Small intestine (tissue), 7 donors: ENCODE data around the gene TIAL1. TPM values are rescaled to one million over a fixed set of nuclear protein-coding genes. Genes with fewer than 3 reads are reported as not detected.

Experiments used
- DNase-seq, 2 donors: peaks; one replicate each; pipeline versions ENCODE4 v3.0.0 to v3.0.0-alpha.2; 2013
- FAIRE-seq: peaks from 2 replicates; lab custom pipeline; 2012; peaks lifted over from hg19 to GRCh38; lab: Jason Lieb, UNC
- H3K27ac ChIP-seq, 3 donors: one replicate each; pipeline ENCODE4 v1.5.1; 2013; ENCODE audit warnings: low read length in 2 of 3, mild to moderate bottlenecking in 2 of 3, control low read depth in 1 of 3, inconsistent platforms in 1 of 3, low read depth in 1 of 3, moderate library complexity in 1 of 3
- H3K27me3 ChIP-seq, 3 donors: one replicate each; pipeline ENCODE4 v1.6.1; 2013; ENCODE audit warnings: low read length in 3 of 3, inconsistent platforms in 1 of 3; ENCODE audit not compliant: control insufficient read depth in 3 of 3, insufficient read depth in 3 of 3
- H3K36me3 ChIP-seq, 3 donors: one replicate each; pipeline ENCODE4 v1.6.1; 2013; ENCODE audit warnings: low read length in 3 of 3, inconsistent platforms in 1 of 3, low read depth in 1 of 3, mild to moderate bottlenecking in 1 of 3, moderate library complexity in 1 of 3; ENCODE audit not compliant: control insufficient read depth in 3 of 3, insufficient read depth in 2 of 3
- H3K4me1 ChIP-seq, 3 donors: one replicate each; pipeline ENCODE4 v1.6.1; 2013; ENCODE audit warnings: low read length in 2 of 3, inconsistent platforms in 1 of 3, low read depth in 1 of 3, mild to moderate bottlenecking in 1 of 3, moderate library complexity in 1 of 3; ENCODE audit not compliant: control insufficient read depth in 3 of 3, insufficient read depth in 2 of 3
- H3K4me3 ChIP-seq, 3 donors: one replicate each; pipeline ENCODE4 v1.5.1; 2013; ENCODE audit warnings: low read length in 3 of 3, control low read depth in 1 of 3, inconsistent platforms in 1 of 3, low read depth in 1 of 3, mild to moderate bottlenecking in 1 of 3, moderate library complexity in 1 of 3
- H3K9me3 ChIP-seq, 2 donors: one replicate each; pipeline ENCODE4 v1.6.1; 2013; ENCODE audit warnings: low read depth in 1 of 2, low read length in 1 of 2; ENCODE audit not compliant: control insufficient read depth in 2 of 2, insufficient read depth in 1 of 2
- WGBS, 3 donors: extraction: QIAGEN DNeasy Blood & Tissue Kit; methylation state at CpG; one replicate each; pipeline ENCODE4 v1.1.7; 2013; 5-methylcytosine and 5-hydroxymethylcytosine counted together
- polyA plus RNA-seq, 4 donors: library from polyadenylated mRNA; stranded (reverse) in 3 of 4; unstranded in 1 of 4; fragments of 200-250 nt in 3 of 4; fragments of 120-200 nt in 1 of 4; gene quantifications; one replicate each; pipeline versions ENCODE4 v1.2.1 to v1.2.3, GENCODE V29; 2013
- donor health status: healthy with polysubstance abuse.
- donor health status: control.
- donor health status: control.
- donor health status: Bipolar disorder and iron deficiency.
- donor health status: healthy.

The TIAL1 gene
- polyA plus RNA-seq, 4 donors: 43.8 to 109 (median 50.9) TPM

GRCh38 chr10:119608316-119609155 is 11.8 kb upstream of the TIAL1 start:
- no peak overlapping the region for H3K4me3 ChIP-seq
- H3K9me3 ChIP-seq: peaks cover 0 to 3% of the 10 kb centered on the region in 2 donors
- 19 to 27% (median 20%) methylated on average over 14 to 15 of the region's 15 CpGs for WGBS, 3 donors
- H3K4me1 ChIP-seq: no peaks in the 10 kb centered on the region
- no peak for FAIRE-seq
- peak; percentile 55 to 60 for DNase-seq
- H3K27ac ChIP-seq: no peak overlapping the region
- H3K27me3 ChIP-seq: no peaks in the 10 kb centered on the region
- H3K36me3 ChIP-seq: no peaks in the 10 kb centered on the region

GRCh38 chr10:119604468-119604867 is 7.7 kb upstream of the TIAL1 start:
- no peak for DNase-seq
- Histone ChIP-seq H3K27me3 (no peaks in the 10 kb centered on the region), H3K4me1 (no peaks in the 10 kb centered on the region), H3K4me3 (no peak overlapping the region), H3K36me3 (no peaks in the 10 kb centered on the region), H3K27ac (no peak overlapping the region), H3K9me3 (no peaks in the 10 kb centered on the region)
- no peak for FAIRE-seq

GRCh38 chr10:119602241-119603095 is 5.7 kb upstream of the TIAL1 start:
- 56 to 76% (median 67%) methylated on average over 2 of the region's 2 CpGs for WGBS, 3 donors
- no peaks in the 10 kb centered on the region for H3K9me3 ChIP-seq
- no peak overlapping the region for H3K4me3 ChIP-seq
- DNase-seq (peak in 1 of 2 donors; percentile 57), FAIRE-seq (no peak)
- H3K27me3 ChIP-seq: no peaks in the 10 kb centered on the region
- no peaks in the 10 kb centered on the region for H3K36me3 ChIP-seq
- peaks cover 0 to 2% (median 0%) of the 10 kb centered on the region in 3 donors for H3K4me1 ChIP-seq
- no peak overlapping the region for H3K27ac ChIP-seq

- Histone ChIP-seq H3K9me3 (no peaks in the 10 kb centered on the region), H3K36me3 (peaks cover 0 to 4% (median 0%) of the 10 kb centered on the region in 3 donors), H3K27ac (no peak overlapping the region), H3K4me3 (no peak overlapping the region), H3K27me3 (no peaks in the 10 kb centered on the region), H3K4me1 (peaks cover 2 to 16% (median 7%) of the 10 kb centered on the region in 3 donors)
- DNase-seq (no peak), FAIRE-seq (no peak)
- WGBS, 3 donors: 97 to 98% (median 97%) methylated on average over 7 of the region's 7 CpGs
These were observed 1.6 kb upstream of the TIAL1 start for GRCh38 chr10:119598397-119598796.

GRCh38 chr10:119597405-119598186 is 832 bp upstream of the TIAL1 start:
- 42 to 46% (median 43%) methylated on average over 21 of the region's 21 CpGs for WGBS, 3 donors
- Histone ChIP-seq H3K4me3 (peak overlapping the region; percentile 38 to 97 (median 65)), H3K36me3 (peaks cover 0 to 4% (median 0%) of the 10 kb centered on the region in 3 donors), H3K27me3 (no peaks in the 10 kb centered on the region), H3K27ac (peak overlapping the region in 2 of 3 donors; percentile 93 to 99), H3K4me1 (peaks cover 2 to 16% (median 7%) of the 10 kb centered on the region in 3 donors), H3K9me3 (no peaks in the 10 kb centered on the region)
- FAIRE-seq (no peak), DNase-seq (no peak)

GRCh38 chr10:119595676-119596515 is 868 bp downstream of the TIAL1 start:
- Histone ChIP-seq H3K4me3 (peak overlapping the region; percentile 65 to 99 (median 97)), H3K36me3 (peaks cover 0 to 4% (median 2%) of the 10 kb centered on the region in 3 donors), H3K9me3 (no peaks in the 10 kb centered on the region), H3K4me1 (peaks cover 2 to 18% (median 7%) of the 10 kb centered on the region in 3 donors), H3K27me3 (no peaks in the 10 kb centered on the region), H3K27ac (peak overlapping the region; percentile 93 to 99 (median 96))
- 0% methylated on average over 31 to 50 of the region's 50 CpGs for WGBS, 3 donors
- FAIRE-seq (no peak), DNase-seq (peak; percentile 35 to 62)

GRCh38 chr10:119595134-119595675 is 1.6 kb downstream of the TIAL1 start:
- Histone ChIP-seq H3K27ac (peak overlapping the region in 2 of 3 donors; percentile 32 to 93), H3K4me3 (peak overlapping the region; percentile 65 to 99 (median 97)), H3K9me3 (no peaks in the 10 kb centered on the region), H3K27me3 (no peaks in the 10 kb centered on the region), H3K4me1 (peaks cover 2 to 18% (median 7%) of the 10 kb centered on the region in 3 donors), H3K36me3 (peaks cover 0 to 5% (median 2%) of the 10 kb centered on the region in 3 donors)
- DNase-seq: peak; percentile 22 to 56
- FAIRE-seq: no peak
- 2 to 20% (median 11%) methylated on average over 5 of the region's 5 CpGs for WGBS, 3 donors
